ENCODE results near the gene EID1.
"Not testable (repeated sequence)": the region's sequence is repeated elsewhere in the genome, so short reads cannot be mapped to it uniquely, and the experiment has no call there.

Gene EID1

DNA sequence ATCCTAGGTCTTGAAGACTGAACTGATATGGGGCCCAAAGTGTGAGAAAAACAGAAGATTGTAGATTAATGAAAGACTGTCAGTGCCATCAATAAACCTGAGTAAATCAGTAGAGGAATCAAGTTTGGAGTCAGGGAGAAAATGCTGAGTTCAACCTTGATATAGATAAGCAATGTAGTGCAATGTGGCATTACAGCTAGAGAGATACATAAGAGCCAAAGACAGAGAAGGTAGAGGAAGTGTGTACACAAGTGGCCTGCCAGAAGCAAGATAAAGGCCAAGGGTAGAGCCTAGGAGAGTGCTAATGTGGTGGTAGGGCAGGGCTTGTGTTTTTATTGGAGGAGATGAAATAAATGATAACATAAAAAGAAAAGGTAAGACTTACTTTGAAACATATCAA, 26.0 kb upstream of the EID1 start:
- Histone ChIP-seq H3K9ac (no peak overlapping the region), H3K4me1 (no peaks in the 10 kb centered on the region), H3K27me3 (no peaks in the 10 kb centered on the region), H4K20me1 (no peaks in the 10 kb centered on the region), H3K4me3 (no peak overlapping the region), H3K4me2 (no peak overlapping the region), H3K9me3 (replicated peaks in 1 of 11) (peaks cover 0 to 6% (median 0%) of the 10 kb centered on the region in 11 experiments; a peak in 1 of 22 replicates), H3K27ac (no peak overlapping the region), H3K36me3 (no peaks in the 10 kb centered on the region)
- TF ChIP-seq Cebpa-rat (IDR thresholded peaks at IDR 0.05), result no peak

DNA sequence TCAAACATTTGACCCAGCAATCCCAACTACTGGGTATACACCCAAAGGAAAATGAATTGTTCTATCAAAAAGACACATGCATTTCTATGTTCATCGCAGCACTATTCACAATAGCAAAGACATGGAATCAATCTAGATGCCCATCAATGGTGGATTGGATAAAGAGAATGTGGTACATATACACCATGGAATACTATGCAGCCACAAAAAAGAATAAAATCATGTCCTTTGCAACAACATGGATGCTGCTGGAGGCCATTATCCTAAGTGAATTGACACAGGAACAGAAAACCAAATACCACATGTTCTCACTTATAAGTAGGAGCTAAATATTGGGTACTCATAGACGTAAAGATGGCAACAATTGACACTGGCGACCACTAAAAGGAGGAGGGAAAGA, 23.5 kb upstream of the EID1 start:
- H3K27ac ChIP-seq; H3K4me2 ChIP-seq; H3K27me3 ChIP-seq; H3K9me3 ChIP-seq (replicated peaks in 1 of 11); H3K9ac ChIP-seq; H3K36me3 ChIP-seq; H3K4me3 ChIP-seq; H4K20me1 ChIP-seq; H3K4me1 ChIP-seq: not testable (repeated sequence)

DNA sequence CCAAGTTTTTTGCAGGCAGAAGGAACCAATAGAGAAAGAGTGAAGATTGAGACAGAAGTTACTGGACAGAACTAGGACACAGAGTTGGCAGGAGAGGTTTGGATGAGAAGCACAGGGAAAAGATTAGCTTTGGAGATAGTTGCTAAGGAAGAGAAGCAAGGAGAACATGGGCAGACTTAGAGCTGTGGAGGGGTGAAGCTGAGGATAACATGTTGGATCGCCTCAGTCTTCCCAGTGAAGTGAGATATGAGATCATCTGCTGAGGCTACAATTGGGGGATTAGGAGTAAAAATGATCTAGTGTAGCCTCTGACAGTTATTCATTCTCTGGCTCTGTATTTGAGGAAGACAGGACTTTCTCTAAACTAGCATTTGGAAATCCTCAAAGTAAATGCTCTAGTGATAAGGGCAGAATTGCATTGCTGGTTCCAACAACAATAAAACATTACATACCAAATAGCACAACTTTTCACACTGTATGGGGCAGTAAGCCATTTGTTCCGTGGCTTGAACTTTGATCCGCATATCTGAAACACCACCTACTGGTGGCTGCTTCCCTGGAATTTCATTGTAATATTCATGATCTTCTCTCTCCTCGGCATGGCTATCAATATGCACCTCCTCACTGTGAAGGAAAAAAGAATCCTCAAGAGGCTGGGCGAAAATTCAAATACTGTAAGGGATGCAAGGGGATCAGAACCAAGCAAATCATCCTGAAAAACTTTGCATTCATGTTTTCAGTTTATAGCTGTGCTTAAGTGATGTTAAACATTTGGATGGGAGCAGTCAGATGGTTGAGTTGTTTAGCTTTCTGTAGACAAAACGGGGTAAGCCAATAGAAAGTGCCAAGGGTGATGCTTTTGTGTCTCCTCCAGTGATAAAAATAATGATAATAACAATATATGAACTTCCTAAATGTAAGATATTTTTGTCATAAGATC, 22.2 kb upstream of the EID1 start:
- TF ChIP-seq Cebpa-rat (IDR thresholded peaks at IDR 0.05), result no peak
- Histone ChIP-seq H3K9ac (no peak overlapping the region), H3K9me3 (replicated peaks in 1 of 11) (peaks cover 0 to 6% (median 0%) of the 10 kb centered on the region in 11 experiments; a peak in 1 of 22 replicates), H3K36me3 (no peaks in the 10 kb centered on the region), H3K27me3 (no peaks in the 10 kb centered on the region), H3K27ac (no peak overlapping the region), H3K4me1 (peaks cover 0 to 9% (median 0%) of the 10 kb centered on the region in 10 experiments; a peak in 2 of 20 replicates), H4K20me1 (no peaks in the 10 kb centered on the region), H3K4me2 (no peak overlapping the region), H3K4me3 (no peak overlapping the region)

DNA sequence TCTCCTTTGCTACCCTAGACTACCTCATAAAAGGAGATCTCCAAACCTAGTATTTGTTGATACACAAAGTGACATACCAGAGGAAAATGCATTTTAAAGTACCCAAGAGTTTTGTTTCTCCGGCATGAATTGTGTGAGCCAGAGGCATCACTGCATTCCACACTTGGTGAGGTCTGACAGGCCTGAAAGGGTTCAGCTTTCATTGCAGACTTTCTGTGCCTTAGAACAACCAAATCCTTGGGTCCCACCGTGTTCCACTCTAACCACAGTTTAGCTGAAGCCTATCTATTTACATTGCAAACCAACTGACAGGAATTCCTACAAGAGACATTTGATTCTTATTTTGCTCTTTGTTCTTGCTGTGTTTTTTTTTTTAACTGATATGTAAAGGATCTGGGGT, 21.0 kb upstream of the EID1 start:
- Histone ChIP-seq H3K9me3 (replicated peaks in 1 of 11) (peaks cover 0 to 6% (median 0%) of the 10 kb centered on the region in 11 experiments; a peak in 1 of 22 replicates), H3K4me2 (no peak overlapping the region), H3K9ac (no peak overlapping the region), H3K4me3 (no peak overlapping the region), H3K4me1 (peaks cover 0 to 9% (median 0%) of the 10 kb centered on the region in 10 experiments; a peak in 2 of 20 replicates), H3K27me3 (no peaks in the 10 kb centered on the region), H4K20me1 (no peaks in the 10 kb centered on the region), H3K27ac (no peak overlapping the region), H3K36me3 (no peaks in the 10 kb centered on the region)
- TF ChIP-seq Cebpa-rat (IDR thresholded peaks at IDR 0.05), result no peak

DNA sequence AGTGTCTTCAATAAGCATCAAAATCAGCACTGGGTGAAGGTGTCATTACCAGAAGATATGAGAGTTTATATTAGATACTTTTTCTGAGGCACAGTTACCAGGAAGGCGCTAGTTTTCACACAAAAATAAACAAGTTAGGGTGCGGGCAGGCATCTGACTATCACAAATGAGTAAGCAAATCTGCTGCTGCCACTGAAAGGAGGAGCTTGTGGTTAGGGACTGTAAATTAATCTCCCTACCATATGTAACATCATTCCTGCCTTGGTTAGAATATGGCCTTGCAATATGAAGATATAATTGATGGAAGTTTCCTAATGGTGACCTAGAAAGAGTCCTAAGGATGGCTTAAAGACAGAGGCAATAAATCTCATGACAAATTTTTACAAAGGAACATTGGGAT, 19.5 kb upstream of the EID1 start:
- Histone ChIP-seq H3K9ac (no peak overlapping the region), H3K4me2 (peak overlapping the region in 3 of 11 experiments; percentile 4 to 29 (median 8); a peak in 5 of 22 replicates), H3K4me1 (peaks cover 0 to 17% (median 5%) of the 10 kb centered on the region in 10 experiments; a peak in 10 of 20 replicates), H3K4me3 (no peak overlapping the region), H3K9me3 (replicated peaks in 1 of 11) (peaks cover 0 to 2% (median 0%) of the 10 kb centered on the region in 11 experiments; a peak in 1 of 22 replicates), H3K27me3 (no peaks in the 10 kb centered on the region), H4K20me1 (no peaks in the 10 kb centered on the region), H3K27ac (peak overlapping the region in 2 of 11 experiments; percentile 13 to 15; a peak in 1 of 22 replicates), H3K36me3 (no peaks in the 10 kb centered on the region)
- TF ChIP-seq Cebpa-rat (IDR thresholded peaks at IDR 0.05), result no peak

DNA sequence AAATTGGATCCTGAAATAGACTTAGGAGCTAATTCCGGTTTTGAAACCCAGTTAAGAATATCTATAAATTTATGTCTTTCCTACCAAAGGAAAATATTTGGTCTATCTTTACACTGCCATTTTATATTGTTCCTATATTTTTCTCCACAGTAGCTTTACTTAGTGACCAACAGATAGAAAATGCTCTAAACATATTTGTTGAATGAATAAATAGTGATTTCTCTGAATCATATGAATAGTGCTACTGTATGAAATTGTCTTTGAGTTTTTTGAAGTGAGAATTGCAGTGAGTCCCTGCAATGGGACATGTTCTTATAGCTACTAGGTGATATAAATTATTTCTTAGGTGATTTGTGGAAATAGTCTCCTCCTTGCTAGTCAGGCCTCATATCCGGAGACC, 18.5 kb upstream of the EID1 start:
- Histone ChIP-seq H3K27ac (no peak overlapping the region), H4K20me1 (no peaks in the 10 kb centered on the region), H3K9ac (no peak overlapping the region), H3K4me2 (no peak overlapping the region), H3K4me3 (no peak overlapping the region), H3K27me3 (no peaks in the 10 kb centered on the region), H3K9me3 (replicated peaks in 1 of 11) (no peaks in the 10 kb centered on the region), H3K36me3 (no peaks in the 10 kb centered on the region), H3K4me1 (peaks cover 0 to 17% (median 5%) of the 10 kb centered on the region in 10 experiments; a peak in 10 of 20 replicates)
- TF ChIP-seq Cebpa-rat (IDR thresholded peaks at IDR 0.05), result no peak

DNA sequence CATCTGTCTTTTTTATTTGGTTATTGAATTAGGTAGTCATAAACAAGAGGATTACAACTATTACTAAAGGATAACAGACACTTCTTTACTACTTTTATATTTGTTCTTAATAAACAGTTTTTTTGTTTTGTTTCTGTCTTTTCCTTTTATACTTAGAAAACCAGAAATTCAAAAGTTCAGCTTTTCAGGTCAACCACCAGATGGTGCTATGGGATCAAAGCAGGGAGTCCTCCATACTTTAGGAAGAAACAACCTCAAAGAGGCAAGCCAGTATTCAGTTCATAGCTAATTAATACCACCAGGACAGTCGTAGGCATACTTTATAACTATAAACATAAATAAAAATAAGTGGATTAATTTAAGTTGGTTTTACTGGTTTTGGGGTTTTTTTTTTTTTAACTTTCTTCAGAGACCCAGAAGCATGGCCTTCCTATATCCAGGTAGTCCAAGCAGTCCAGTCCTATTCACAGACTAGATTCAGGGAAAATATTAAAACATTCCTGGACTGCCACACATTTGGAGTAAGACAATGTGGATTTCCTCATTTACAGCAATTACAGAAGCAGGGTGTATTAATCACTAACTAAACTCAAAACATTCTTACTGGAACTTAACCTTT, 16.0 kb upstream of the EID1 start:
- Histone ChIP-seq H3K9me3 (replicated peaks in 1 of 11) (no peaks in the 10 kb centered on the region), H3K4me2 (no peak overlapping the region), H3K36me3 (no peaks in the 10 kb centered on the region), H3K4me1 (peaks cover 0 to 30% (median 7%) of the 10 kb centered on the region in 10 experiments; a peak in 11 of 20 replicates), H3K9ac (no peak overlapping the region), H3K27me3 (no peaks in the 10 kb centered on the region), H3K4me3 (no peak overlapping the region), H3K27ac (no peak overlapping the region), H4K20me1 (no peaks in the 10 kb centered on the region)
- TF ChIP-seq Cebpa-rat (IDR thresholded peaks at IDR 0.05), result no peak

DNA sequence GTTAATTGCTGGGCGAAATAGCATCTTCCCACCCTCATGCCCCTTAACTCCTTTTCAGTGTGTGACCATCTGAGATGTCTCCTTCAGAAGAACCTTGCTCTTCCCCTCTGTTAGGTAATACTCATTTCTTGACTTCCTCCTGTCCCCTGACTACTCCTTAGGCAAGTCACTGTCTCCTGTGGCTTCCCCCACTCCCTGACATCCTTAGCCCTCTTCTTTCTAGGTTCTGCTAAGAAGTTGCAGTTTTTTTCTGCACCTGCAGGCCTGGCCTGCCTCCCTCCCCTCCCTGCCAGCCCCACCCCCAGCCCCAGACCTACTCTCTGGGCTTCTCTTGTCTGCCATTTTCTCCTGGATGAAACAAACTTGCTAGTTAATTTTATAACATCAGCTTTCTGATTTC, 15.2 kb upstream of the EID1 start:
- Histone ChIP-seq H3K4me1 (peaks cover 0 to 37% (median 7%) of the 10 kb centered on the region in 10 experiments; a peak in 11 of 20 replicates), H3K27me3 (no peaks in the 10 kb centered on the region), H3K4me3 (no peak overlapping the region), H3K4me2 (0 out of 22 replicates have a peak overlapping the region, but pooled peaks of 2 of the 11 experiments have one; percentile 6 to 10), H3K9me3 (replicated peaks in 1 of 11) (no peaks in the 10 kb centered on the region), H4K20me1 (no peaks in the 10 kb centered on the region), H3K9ac (no peak overlapping the region), H3K27ac (no peak overlapping the region), H3K36me3 (no peaks in the 10 kb centered on the region)
- no peak for TF ChIP-seq Cebpa-rat (IDR thresholded peaks at IDR 0.05)

DNA sequence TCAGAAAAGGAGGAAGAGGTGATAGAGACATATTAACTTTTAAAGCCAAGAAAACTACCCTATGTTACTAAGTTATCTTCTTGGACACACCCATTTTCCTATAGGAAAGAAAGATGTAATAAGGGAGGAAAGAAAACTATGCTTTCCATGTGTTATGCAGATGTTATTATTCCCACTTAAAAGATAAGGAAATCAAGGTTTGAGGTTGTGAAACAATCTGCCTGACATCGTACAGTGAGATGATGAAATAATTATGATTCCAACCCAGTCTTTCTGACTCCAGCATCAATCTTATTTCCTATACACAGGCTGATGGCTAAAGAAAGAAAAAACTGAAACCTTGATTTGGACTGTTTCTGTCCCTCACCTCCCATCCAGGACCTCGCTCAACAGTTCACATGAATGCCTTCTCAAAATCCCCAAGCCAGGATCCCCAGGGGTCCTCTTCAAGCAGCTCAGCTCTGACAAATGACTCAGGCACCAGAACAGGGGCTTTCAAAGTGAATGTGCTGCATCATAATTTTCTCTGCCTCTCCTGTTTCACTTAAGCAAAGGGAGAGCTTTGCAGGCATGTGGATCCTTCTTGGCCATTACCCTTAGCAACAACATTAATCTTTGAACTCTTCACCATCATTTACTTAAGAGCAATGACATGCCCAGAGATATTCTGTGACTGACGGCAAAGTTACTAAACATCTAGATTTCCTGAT, 12.4 kb upstream of the EID1 start:
- H3K4me3 ChIP-seq, result no peak overlapping the region
- peak overlapping the region in 4 of 11 experiments; percentile 8 to 31 (median 14); a peak in 4 of 22 replicates for H3K4me2 ChIP-seq

More for the DNA sequence above, 12.4 kb upstream of the EID1 start:
- Histone ChIP-seq H3K9ac (no peak overlapping the region), H3K9me3 (replicated peaks in 1 of 11) (no peaks in the 10 kb centered on the region), H4K20me1 (no peaks in the 10 kb centered on the region), H3K27ac (no peak overlapping the region), H3K4me1 (peaks cover 0 to 56% (median 19%) of the 10 kb centered on the region in 10 experiments; a peak in 14 of 20 replicates), H3K36me3 (no peaks in the 10 kb centered on the region), H3K27me3 (no peaks in the 10 kb centered on the region)
- TF ChIP-seq Cebpa-rat (IDR thresholded peaks at IDR 0.05), result no peak
